ENCODE measurements around the gene DNAJC6.

DNA sequence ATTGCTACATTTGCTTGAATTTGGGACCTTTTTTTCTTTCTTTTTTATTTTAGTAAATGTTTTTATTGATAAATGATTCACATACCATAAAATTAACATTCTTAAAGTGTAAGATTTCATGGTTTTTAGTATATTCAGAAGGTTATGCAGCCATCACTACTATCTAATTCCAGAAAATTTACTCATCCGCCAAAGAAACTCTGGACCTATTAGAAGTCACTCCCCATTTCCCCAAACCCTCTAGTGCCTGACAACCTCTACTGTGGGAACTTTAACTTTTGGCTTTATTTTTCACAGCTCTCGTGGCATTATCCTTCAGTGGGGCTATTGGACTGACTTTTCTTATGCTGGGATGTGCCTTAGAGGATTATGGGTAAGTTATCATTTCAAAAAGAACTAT lies 115.7 kb downstream of the DNAJC6 start:
- TF ChIP-seq, protein P1, sequence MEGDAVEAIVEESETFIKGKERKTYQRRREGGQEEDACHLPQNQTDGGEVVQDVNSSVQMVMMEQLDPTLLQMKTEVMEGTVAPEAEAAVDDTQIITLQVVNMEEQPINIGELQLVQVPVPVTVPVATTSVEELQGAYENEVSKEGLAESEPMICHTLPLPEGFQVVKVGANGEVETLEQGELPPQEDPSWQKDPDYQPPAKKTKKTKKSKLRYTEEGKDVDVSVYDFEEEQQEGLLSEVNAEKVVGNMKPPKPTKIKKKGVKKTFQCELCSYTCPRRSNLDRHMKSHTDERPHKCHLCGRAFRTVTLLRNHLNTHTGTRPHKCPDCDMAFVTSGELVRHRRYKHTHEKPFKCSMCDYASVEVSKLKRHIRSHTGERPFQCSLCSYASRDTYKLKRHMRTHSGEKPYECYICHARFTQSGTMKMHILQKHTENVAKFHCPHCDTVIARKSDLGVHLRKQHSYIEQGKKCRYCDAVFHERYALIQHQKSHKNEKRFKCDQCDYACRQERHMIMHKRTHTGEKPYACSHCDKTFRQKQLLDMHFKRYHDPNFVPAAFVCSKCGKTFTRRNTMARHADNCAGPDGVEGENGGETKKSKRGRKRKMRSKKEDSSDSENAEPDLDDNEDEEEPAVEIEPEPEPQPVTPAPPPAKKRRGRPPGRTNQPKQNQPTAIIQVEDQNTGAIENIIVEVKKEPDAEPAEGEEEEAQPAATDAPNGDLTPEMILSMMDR (IDR thresholded peaks at IDR 0.05), result no peak
- TF ChIP-seq ZFX (IDR thresholded peaks at IDR 0.05; ENCODE audit: borderline replicate concordance), result no peak

All from 22Rv1 (cell line).